NCI-H345 (cell line): ENCODE data around the gene NARS2.

Source experiments
- DNase-seq: peaks from one replicate; lab custom pipeline; 2025; lab: John Stamatoyannopoulos, UW

The NARS2 gene

DNA sequence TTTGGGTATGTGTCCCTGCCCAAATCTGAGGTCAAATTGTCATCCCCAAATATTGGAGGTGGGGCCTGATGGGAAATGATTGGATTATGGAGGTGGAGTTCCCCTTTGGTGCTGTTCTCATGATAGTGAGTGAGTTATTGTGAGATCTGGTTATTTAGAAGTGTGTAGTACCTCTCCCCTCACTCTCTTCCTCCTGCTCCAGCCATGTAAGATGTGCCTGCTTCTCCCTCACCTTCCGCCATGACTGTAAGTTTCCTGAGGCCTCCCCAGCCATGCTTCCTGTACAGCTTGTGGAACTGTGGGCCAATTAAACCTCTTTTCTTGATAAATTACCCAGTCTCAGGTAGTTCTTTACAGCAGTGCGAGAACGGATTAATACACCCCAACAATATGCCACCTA is 166.0 kb downstream of the NARS2 start:
- DNase-seq = no peak

DNA sequence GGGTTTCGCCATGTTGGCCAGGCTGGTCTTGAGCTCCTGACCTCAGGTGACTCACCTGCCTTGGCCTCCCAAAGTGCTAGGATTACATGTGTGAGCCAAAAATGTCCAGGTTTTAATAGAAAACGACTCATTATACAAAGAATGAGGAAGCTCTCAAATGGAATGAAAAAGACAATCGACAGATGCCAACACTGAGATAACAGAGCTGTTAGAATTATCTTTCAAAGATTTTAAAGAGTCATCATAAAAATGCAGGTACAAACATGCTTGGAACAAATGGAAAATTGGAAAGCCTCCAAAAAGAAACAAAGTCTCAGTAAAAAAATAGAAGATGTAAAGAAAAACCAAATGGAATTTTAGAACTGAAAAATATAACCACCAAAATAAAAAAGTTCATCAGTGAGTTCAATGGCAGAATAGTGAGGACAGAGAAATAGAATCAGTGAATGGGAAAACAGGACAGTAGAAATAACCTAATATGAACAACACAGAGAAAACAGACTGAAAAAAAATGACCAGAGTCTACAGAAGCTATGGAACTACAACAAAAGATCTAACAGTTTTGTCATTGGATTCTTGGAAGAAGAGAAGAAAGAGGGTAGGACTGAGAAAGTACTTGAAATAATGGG is 168.0 kb downstream of the NARS2 start:
- no peak for DNase-seq

DNA sequence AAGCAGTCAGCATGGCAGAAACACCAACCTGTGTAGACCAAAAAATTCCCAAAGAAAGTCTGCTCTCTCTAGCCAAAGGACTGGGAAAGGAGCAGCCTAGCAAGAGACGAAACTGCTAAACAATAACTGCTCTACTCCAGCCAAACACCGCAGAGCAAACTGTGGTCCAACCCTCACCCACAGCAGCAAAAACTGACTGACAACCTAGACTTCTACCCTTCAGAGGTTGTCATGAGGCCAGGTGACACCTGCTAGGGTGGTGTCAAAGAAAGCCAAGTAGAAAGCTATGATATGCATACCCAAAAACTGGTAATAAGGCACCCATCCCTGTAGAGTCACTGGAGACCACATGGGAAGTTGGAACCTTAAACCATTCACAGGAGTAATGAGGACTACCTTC is 168.9 kb downstream of the NARS2 start:
- no peak for DNase-seq

DNA sequence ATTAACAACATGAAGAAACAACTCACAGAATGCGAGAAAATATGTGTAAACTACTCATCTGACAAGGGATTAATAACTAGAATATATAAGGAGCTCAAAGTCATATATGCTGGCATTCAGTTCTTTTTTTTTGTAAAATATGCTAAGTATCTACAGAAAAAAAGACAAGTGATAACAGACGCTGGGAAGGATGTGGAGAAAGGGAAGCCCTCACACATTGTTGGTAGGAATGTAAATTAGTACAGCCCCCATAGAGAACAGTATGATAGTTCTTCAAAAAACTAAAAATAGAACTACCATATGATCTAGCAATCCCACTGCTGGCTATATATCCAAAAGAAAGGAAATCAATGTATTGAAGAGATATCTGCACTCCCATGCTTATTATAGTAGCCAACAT is 170.9 kb downstream of the NARS2 start:
- no peak for DNase-seq

DNA sequence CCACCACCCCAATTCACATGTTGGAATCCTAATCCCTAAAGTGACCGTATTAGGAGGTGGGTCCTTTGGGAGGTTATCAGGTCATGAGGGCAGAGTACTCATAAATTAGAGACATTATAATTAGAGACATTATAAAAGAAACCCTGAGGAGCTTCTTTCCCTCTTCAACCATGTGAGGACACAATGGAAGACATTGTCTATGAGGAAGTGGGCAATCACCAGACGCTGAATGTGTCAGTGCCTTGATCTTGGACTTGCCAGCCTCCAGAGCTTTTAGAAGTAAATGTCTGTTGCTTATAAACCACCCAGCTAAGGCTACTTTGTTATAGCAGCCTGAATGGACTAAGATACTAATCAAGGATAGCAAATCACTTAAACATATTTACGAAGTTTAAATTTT is 171.8 kb downstream of the NARS2 start:
- DNase-seq = no peak

DNA sequence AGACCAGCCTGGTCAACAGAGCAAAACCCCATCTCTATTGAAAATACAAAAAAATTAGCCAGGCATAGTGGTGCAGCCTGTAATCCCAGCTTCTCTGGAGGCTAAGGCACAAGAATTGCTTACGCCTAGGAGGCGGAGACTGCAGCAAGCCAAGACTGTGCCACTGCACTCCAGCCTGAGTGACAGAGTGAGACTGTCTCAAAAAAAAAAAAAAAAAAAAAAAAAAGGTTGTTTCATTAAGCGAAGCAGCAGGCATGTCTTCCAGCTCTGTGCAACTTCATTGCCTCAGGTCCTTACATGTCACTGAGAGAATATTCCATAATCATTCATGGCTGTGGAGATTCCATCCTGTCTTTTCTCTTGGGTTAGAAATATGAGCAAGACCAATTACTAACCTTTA is 174.0 kb downstream of the NARS2 start:
- no peak for DNase-seq

DNA sequence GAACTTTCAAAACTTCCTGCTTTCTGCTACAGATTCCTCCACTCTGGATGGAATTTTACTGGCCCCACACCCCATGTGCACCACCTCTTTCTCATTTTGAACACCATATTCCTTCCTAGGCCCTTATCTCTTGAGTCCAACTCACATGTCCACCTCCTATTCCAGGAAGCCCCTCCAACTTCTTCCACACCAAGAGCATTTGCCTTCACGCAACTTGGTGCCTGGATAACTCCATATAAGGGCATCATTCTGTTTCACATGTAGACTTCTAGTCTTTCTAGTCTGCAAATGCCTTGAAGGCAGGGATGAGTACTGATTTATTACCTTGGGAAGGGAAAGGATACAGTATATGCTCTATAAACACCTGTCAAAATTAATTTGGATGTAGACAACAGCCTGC is 174.5 kb downstream of the NARS2 start:
- DNase-seq = no peak

DNA sequence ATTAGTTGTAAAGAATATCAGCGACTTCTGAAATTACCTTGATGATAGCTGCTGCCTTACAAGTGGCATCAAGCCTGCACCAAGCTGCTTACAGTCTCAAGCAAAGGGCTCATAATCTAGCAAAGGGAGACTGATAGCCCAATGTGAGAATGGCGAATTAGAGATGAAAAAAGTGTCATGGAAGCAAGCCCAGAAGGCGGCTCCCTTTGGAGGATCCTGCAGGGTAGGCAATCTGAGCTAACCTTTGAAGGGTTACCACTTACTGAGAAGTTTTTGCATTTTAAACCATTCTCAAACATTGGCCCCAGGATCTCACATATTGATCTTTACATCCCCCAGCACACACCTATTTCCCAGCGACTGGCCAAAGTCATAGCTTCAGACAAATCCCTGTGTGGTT is 175.5 kb downstream of the NARS2 start:
- no peak for DNase-seq

DNA sequence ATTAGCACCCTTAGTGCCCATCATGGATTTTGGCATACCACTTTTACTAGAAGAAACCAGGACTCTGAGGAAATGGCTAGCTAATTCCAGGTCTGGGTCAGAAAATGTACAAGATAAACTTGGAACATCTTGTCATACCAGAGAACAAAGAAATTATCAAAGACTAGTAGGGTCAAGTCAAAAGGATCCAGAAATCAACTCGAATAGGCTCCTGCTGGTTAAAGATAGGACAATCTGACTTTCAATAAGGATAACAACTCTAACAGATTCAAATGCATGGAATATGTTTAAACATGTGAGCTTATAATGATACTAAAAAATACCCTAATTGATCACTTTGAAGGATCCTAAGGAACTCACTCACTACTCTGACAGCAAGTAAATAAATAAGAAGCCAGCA is 175.9 kb downstream of the NARS2 start:
- no peak for DNase-seq

DNA sequence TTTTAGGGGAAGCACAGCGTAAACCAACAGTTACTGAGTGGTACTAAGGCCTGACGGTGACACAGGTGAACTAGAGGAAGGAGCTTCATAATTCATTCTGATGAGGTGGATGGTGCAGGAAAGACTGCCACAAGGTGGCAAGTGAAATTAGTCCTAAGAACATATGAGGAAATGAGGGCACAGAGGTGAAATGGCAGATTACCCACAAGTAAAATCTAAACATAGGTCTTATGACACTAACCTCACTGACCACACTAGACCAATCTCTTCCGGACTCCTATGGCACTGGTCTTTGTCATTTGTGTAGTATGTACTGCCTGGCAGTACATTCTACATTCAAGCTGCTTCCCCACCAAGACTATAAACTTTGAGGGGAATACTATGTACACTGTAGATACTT is 177.3 kb downstream of the NARS2 start:
- DNase-seq = no peak

DNA sequence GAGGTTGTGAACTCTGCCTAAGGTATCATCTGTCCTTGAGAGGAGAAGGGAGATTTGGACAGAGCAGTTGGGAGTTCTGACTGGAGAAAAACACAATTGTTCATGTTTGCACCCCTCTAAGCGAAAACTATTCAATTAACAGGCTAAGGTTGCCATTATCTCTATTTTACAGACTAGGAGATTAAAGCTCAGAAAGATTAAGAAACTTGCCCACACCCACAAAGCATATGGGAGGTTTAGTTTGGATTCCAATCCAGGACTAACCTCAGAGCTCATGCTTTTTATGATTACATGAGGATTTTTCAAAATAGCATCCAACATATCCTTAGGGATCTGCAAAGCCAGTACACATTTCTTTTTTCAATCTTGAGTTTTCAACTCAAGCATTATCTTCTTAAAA is 179.1 kb downstream of the NARS2 start:
- DNase-seq = no peak

DNA sequence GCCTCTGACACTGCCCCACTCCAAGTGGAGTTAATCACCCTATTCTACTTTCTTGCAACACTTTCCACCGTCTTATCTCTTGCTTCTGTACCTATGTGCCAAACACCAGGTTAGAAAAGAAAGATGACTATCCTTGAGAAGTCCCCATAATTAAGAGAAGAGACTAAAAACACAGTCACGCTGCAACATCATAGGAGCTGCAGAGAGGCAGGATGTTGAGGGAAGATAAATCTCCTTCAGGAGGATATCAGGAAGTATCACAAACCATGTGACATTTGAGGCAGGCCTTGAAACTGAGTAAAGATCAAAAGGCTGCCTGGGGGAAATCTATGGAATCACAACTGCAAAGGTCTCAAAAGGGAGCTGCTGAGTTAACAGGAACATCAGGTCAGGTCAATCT is 181.8 kb downstream of the NARS2 start:
- no peak for DNase-seq

DNA sequence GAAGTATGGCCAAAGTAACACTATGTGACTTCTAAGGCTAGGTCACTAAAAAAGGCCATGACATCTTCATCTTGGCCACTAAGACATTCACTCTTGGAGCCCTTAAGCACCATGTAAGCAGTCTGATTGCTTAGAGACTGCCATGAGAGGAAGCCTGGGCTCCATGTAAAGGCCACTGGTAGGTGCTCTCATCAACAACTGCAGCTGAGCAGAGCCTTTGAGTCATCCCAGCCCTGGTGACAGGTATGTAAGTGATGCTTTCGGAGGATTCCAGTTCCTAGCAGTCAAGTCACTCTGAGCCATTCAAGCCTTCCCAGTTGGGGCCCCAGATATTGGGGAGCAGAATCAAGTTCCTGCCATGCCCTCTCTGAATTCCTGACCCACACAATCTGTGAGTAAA is 183.2 kb downstream of the NARS2 start:
- DNase-seq = no peak

DNA sequence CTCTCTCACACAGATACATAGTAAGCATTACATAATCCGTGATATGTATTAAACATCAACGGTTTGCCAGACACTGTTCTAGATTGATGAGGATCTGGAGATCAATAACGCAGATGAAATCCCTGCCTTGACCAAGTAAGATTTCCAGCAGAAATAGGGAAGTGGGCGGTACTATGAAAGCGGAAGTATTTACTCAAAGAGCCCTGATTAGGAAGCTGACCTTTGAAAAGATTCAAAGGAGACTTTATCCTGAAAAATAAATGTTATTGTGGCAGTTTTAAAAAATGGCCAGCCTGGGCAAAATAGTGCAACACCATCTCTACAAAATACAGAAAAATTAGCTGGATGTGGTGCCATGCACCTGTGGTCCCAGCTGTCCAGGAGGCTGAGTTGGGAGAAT is 183.9 kb downstream of the NARS2 start:
- no peak for DNase-seq

DNA sequence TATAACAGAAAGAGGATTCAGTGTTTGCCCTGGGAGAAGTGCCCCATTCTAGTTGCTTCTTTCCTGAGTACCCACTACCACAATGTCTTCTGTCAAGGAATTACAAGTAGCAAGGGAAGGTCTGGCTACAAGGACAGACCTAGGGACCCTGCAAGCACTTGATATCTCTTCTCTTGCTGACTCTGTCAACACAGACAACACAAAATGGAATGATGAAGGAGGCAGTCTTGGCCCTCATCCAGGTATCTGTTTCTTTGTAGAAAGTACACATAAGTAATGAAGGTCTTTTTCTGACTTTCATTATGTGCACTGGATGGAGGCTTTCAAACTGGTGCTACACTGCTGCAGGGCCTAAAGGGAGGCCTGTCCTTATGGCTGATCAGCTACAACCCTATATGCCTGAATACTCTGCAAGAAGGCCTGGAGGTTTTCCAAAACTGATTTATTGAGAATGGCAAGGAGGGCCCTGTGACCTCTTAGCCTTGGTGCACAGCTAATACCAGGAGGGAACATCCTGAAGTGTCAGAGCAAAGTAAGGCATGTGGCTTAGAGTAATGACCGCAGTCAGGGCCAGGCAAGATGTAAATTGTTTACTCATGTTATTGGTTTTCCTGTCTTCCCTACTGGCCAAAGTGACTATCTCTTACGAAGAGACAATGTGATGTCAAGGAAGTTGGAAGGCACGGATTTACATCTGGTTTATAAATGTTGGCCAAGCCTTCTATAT is 188.3 kb downstream of the NARS2 start:
- DNase-seq = no peak
